ENCODE results near the gene TBL1XR1. TPM values are rescaled to one million over a fixed set of nuclear protein-coding genes. Genes with fewer than 3 reads are reported as not detected.

The TBL1XR1 gene
- total RNA-seq, 2 donors from 2014 or later, result 202 to 226 TPM

- no peaks in the 10 kb centered on the region for H3K9me3 ChIP-seq
- H3K4me3 ChIP-seq, result no peak overlapping the region
- intact Hi-C loops (cut with DNase I), result no loop called here
- H3K36me3 ChIP-seq, result no peaks in the 10 kb centered on the region
- no peak for TF ChIP-seq CTCF (IDR thresholded peaks at IDR 0.05)
- H3K27me3 ChIP-seq, result no peaks in the 10 kb centered on the region
- DNase-seq, result no peak
- no peak overlapping the region for H3K9ac ChIP-seq (ENCODE audit: low read depth in 2 of 2, low read length in 2 of 2)
- H3K4me1 ChIP-seq, result no peaks in the 10 kb centered on the region
- H3K27ac ChIP-seq, result no peak overlapping the region
These were observed 100.7 kb downstream of the TBL1XR1 start for GRCh38 chr3:177096615-177097014.

GRCh38 chr3:177093966-177094365, 103.3 kb downstream of the TBL1XR1 start:
- Histone ChIP-seq H3K4me1 (no peaks in the 10 kb centered on the region), H3K9ac (ENCODE audit: low read depth in 2 of 2, low read length in 2 of 2) (no peak overlapping the region), H3K27me3 (no peaks in the 10 kb centered on the region), H3K9me3 (no peaks in the 10 kb centered on the region), H3K4me3 (no peak overlapping the region), H3K27ac (no peak overlapping the region), H3K36me3 (no peaks in the 10 kb centered on the region)
- DNase-seq, result no peak
- intact Hi-C loops (cut with DNase I), result no loop called here
- no peak for TF ChIP-seq CTCF (IDR thresholded peaks at IDR 0.05)

GRCh38 chr3:177089901-177090300, 107.4 kb downstream of the TBL1XR1 start:
- TF ChIP-seq CTCF (IDR thresholded peaks at IDR 0.05), result no peak
- DNase-seq, result no peak
- no peaks in the 10 kb centered on the region for H3K36me3 ChIP-seq

GRCh38 chr3:177089110-177089509, 108.2 kb downstream of the TBL1XR1 start:
- no peak overlapping the region for H3K27ac ChIP-seq
- no peak overlapping the region for H3K4me3 ChIP-seq
- H3K36me3 ChIP-seq, result no peaks in the 10 kb centered on the region
- no peak for TF ChIP-seq CTCF (IDR thresholded peaks at IDR 0.05)
- no peak overlapping the region for H3K9ac ChIP-seq (ENCODE audit: low read depth in 2 of 2, low read length in 2 of 2)
- DNase-seq, result no peak
- no peaks in the 10 kb centered on the region for H3K27me3 ChIP-seq
- H3K4me1 ChIP-seq, result no peaks in the 10 kb centered on the region
- no peaks in the 10 kb centered on the region for H3K9me3 ChIP-seq
- intact Hi-C loops (cut with DNase I), result no loop called here

More at GRCh38 chr3:177089901-177090300, 107.4 kb downstream of the TBL1XR1 start:
- no peak overlapping the region for H3K4me3 ChIP-seq
- intact Hi-C loops (cut with DNase I), result no loop called here
- H3K27ac ChIP-seq, result no peak overlapping the region
- no peaks in the 10 kb centered on the region for H3K27me3 ChIP-seq
- no peak overlapping the region for H3K9ac ChIP-seq (ENCODE audit: low read depth in 2 of 2, low read length in 2 of 2)
- H3K4me1 ChIP-seq, result no peaks in the 10 kb centered on the region
- no peaks in the 10 kb centered on the region for H3K9me3 ChIP-seq

- DNase-seq, result no peak
- H3K36me3 ChIP-seq, result no peaks in the 10 kb centered on the region
- H3K9ac ChIP-seq (ENCODE audit: low read depth in 2 of 2, low read length in 2 of 2), result no peak overlapping the region
- no peak overlapping the region for H3K4me3 ChIP-seq
- H3K9me3 ChIP-seq, result no peaks in the 10 kb centered on the region
- TF ChIP-seq CTCF (IDR thresholded peaks at IDR 0.05), result no peak
- H3K27ac ChIP-seq, result no peak overlapping the region
- no peaks in the 10 kb centered on the region for H3K27me3 ChIP-seq
- intact Hi-C loops (cut with DNase I), result no loop called here
- no peaks in the 10 kb centered on the region for H3K4me1 ChIP-seq
These were observed 111.5 kb downstream of the TBL1XR1 start for GRCh38 chr3:177085794-177086193.

- H3K36me3 ChIP-seq, result no peaks in the 10 kb centered on the region
- intact Hi-C loops (cut with DNase I), result no loop called here
- no peak overlapping the region for H3K4me3 ChIP-seq
- H3K9ac ChIP-seq (ENCODE audit: low read depth in 2 of 2, low read length in 2 of 2), result no peak overlapping the region
- no peak overlapping the region for H3K27ac ChIP-seq
- no peak for TF ChIP-seq CTCF (IDR thresholded peaks at IDR 0.05)
- no peaks in the 10 kb centered on the region for H3K27me3 ChIP-seq
- no peaks in the 10 kb centered on the region for H3K9me3 ChIP-seq
- no peaks in the 10 kb centered on the region for H3K4me1 ChIP-seq
- no peak for DNase-seq
These were observed 112.7 kb downstream of the TBL1XR1 start for GRCh38 chr3:177084616-177085015.
